ENCODE data around the gene ZNF732. TPM values are rescaled to one million over a fixed set of nuclear protein-coding genes. Genes with fewer than 3 reads are reported as not detected.
"Not testable (repeated sequence)": the region's sequence is repeated elsewhere in the genome, so short reads cannot be mapped to it uniquely, and the experiment has no call there.

ZNF732 gene
- total RNA-seq, 1 donor from 2014 or later, result 1.4 TPM

DNA sequence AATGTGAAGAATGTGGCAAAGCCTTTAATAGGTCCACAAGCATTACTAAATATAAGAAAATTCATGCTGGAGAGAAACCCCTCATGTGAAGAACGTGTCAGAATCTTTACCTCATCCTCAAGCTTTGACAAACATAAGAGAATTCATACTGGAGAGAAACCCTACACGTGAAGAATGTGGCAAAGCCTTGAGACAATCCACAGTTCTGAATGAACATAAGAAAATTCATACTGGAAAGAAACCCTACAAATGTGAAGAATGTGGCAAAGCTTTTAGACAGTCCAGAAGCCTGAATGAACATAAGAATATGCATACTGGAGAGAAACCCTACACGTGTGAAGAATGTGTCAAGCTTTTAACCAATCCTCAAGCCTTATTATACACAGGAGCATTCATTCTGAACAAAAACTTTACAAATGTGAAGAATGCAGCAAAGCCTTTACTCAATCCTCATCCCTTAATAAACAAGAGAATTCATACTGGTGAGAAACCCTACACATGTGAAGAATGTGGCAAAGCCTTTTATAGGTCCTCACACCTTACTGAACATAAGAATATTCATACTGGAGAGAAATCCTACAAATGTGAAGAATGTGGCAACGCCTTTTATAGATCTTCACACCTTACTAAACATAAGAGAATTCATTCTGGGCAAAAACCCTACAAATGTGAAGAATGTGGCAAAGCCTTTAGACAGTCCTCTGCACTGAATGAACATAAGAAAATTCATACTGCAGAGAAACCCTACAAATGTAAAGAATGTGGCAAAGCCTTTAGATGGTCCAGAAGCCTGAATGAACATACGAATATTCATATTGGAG lies 51.1 kb downstream of the ZNF732 start:
- no peak for DNase-seq (ENCODE audit: low read depth in 2 of 2)

DNA sequence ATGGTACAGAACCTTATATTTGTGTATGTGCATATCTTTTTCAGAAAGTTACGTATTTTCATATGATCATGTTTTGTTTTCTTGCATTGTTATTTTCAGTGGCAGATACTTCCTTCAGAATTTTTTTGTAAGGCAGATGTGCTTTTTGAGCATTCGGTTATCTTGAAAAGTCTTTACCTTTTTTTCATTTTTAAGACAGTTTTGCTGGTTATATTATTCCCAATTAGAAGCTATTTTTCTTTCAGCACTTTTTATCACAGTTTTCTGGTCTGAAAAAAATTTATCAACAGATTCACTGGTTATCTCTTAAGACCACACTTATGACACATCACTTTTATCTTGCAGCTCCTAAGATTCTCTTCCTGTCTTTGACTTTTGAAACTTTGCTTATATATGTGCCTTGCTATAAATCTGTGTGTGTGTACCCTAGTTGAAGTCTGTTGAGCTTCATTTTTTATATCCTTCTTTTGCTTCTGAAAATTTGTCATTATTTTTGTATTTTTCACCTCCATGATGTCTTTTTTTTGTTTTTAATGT lies 53.1 kb downstream of the ZNF732 start:
- DNase-seq (ENCODE audit: low read depth in 2 of 2), result no peak

DNA sequence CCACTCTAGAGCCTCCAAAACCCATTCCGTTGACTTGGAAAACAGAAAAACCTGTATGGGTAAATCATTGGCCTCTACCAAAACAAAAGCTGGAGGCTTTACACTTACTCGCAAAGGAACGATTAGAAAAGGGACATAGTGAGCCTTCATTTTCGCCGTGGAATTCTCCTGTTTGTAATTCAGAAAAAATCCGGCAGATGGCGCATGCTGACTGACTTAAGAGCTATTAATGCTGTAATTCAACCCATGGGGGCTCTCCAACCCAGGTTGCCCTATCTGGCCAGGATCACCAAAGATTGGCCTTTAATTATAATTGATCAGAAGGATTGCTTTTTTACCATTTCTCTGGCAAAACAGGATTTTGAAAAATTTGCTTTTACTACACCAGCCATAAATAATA lies 60.8 kb downstream of the ZNF732 start:
- DNase-seq (ENCODE audit: low read depth in 2 of 2), result peak; percentile 29 to 55

DNA sequence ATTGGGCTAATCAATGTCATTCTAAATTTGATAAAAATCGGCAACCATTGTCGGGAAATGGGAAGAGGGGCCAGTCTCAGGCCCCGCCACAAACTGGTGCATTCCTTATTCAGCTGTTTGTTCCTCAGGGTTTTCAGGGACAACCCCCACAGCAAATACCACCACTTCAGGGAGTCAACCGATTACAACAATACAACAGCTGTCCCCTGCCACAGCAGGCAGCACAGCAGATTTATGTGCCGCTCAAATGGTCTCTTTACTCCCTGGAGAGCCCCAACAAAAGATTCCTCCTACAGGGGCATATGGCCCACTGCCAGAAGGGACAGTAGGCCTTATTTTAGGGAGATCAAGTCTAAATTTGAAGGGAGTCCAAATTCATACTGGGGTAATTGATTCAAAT lies 61.8 kb downstream of the ZNF732 start:
- no peak for DNase-seq (ENCODE audit: low read depth in 2 of 2)

DNA sequence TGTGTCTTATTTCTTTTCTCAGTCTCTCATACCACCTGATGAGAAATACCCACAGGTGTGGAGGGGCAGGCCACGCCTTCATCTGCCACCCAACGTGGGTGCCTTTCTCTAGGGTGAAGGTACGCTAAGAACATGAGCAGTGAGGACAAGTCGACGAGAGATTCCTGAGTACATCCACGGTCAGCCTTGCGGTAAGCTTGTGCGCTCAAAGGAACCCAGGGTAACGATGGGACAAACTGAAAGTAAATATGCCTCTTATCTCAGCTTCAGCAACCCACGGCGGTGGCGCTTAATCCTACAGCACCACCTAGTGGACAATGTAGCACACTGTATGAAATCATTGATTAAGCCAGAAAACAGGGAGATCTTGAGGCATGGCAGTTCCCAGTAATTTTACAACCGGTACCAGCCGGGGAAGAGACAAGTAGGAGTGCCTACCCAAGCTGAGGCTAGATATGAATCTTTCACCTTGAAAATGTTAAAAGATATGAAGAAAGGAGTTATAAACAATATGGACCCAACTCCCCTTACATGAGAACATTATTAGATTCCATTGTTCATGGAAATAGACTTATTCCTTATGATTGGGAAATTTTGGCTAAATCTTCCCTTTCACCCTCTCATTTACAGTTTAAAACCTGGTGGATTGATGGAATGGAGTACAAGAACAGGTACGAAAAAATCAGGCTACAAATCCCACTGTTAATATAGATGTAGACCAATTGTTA lies 63.0 kb downstream of the ZNF732 start:
- peak; percentile 66 to 85 for DNase-seq (ENCODE audit: low read depth in 2 of 2)

GRCh38 chr4:241411-241810 lies 63.9 kb downstream of the ZNF732 start:
- not testable (repeated sequence) for DNase-seq (ENCODE audit: low read depth in 2 of 2)

- DNase-seq (ENCODE audit: low read depth in 2 of 2), result no peak
Measured at GRCh38 chr4:236028-236427, 69.2 kb downstream of the ZNF732 start.

DNA sequence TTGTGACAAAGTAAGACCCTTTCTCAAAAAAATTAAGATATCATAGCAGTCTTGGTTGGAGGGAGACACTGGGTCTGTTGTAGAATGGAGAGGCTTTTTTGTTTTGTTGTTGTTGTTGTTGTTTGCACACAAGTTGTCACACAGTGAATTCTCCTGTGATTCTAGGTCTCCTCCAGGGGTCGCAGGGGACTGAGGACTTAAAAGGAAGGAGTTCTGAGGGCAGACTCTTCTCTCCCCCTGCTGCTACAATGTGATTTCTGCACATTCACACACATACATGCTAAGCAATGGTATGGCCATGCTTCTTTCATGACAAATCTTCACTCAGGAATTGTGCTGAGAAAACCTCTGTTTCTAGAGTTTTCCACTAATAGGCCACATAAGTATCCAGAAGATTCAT lies 71.1 kb downstream of the ZNF732 start:
- DNase-seq (ENCODE audit: low read depth in 2 of 2), result no peak

- no peak for DNase-seq (ENCODE audit: low read depth in 2 of 2)
Measured at GRCh38 chr4:223913-224497, 81.3 kb downstream of the ZNF732 start.

Other genes starting within 250 kb of the ZNF732 start
- gene ZNF718, start 181.0 kb downstream of the ZNF732 start, total RNA-seq, result 3.5 and 3.9 TPM in 2 replicates
- 7.7 and 8.2 TPM in 2 replicates for gene ZNF141, start 32.3 kb upstream of the ZNF732 start, total RNA-seq
- 23.7 and 25.9 TPM in 2 replicates for gene ZNF721, start 193.7 kb upstream of the ZNF732 start, total RNA-seq
- 30.3 and 42.4 TPM in 2 replicates for gene PIGG, start 193.7 kb upstream of the ZNF732 start, total RNA-seq

Measured in dermis microvascular lymphatic vessel endothelial cell (primary cell).